Panc1 (cell line): ENCODE results near the gene GLT8D2. TPM values are rescaled to one million over a fixed set of nuclear protein-coding genes. Genes with fewer than 3 reads are reported as not detected.

Source experiments
- ATAC-seq: fragments of 200-7000 bp; cut with Tn5 transposase; 2 replicates; pipeline ENCODE4 v1.9.1; 2020; ENCODE audit warnings: mild to moderate bottlenecking, moderate library complexity
- BruUV-seq: library from RNA; stranded (reverse); fragments of 400-500 nt; replicated peaks from 2 replicates; lab custom pipeline; 2021; lab: Mats Ljungman, UMichigan
- CTCF ChIA-PET: fragments of 300-600 bp; sonication (Branson Sonifier 250); formaldehyde crosslinking; loops from one replicate; lab custom pipeline; 2022; ENCODE audit warnings: antibody characterized with exemption; lab: Charles Lee
- POLR2A ChIA-PET: fragments of 300-600 bp; sonication (Branson Sonifier 250); formaldehyde crosslinking; loops from one replicate; lab custom pipeline; 2022; ENCODE audit warnings: antibody characterized with exemption; lab: Charles Lee
- DNase-seq: peaks from one replicate; pipeline ENCODE4 v3.0.0-alpha.2; 2010; ENCODE audit warnings: low read depth, low spot score
- H3K27ac ChIP-seq: 2 replicates; pipeline ENCODE4 v1.5.1; 2011; ENCODE audit warnings: mild to moderate bottlenecking, low read length, inconsistent platforms
- H3K27me3 ChIP-seq: fragments of 200-500 bp; sonication (Bioruptor generic); 2 replicates; pipeline ENCODE4 v1.6.0; 2014; ENCODE audit warnings: low read length, inconsistent platforms; ENCODE audit not compliant: control insufficient read depth, insufficient read depth
- H3K36me3 ChIP-seq: fragments of 200-500 bp; sonication (Bioruptor generic); 2 replicates; pipeline ENCODE4 v1.5.1; 2014; ENCODE audit warnings: inconsistent platforms, mild to moderate bottlenecking, low read length, moderate library complexity; ENCODE audit not compliant: control insufficient read depth, insufficient read depth
- H3K4me1 ChIP-seq: 2 replicates; pipeline ENCODE4 v1.5.1; 2011; ENCODE audit warnings: inconsistent platforms, mild to moderate bottlenecking, low read length, moderate library complexity; ENCODE audit not compliant: control insufficient read depth, insufficient read depth
- H3K4me3 ChIP-seq, 2 experiments: 2 replicates each; pipeline ENCODE4 v1.5.1; 2011 to 2012; ENCODE audit warnings: low read depth in 2 of 2, low read length in 2 of 2, mild to moderate bottlenecking in 2 of 2, inconsistent platforms in 1 of 2, moderate library complexity in 1 of 2
- H3K9me3 ChIP-seq: fragments of 200-500 bp; sonication (Bioruptor generic); 2 replicates; pipeline ENCODE4 v1.5.1; 2014; ENCODE audit warnings: low read depth, mild to moderate bottlenecking, inconsistent platforms, low read length, moderate library complexity; ENCODE audit not compliant: control insufficient read depth, insufficient read depth
- CTCF ChIP-seq: fragments of 450-650 bp; IDR thresholded peaks from 2 replicates; pipeline ENCODE4 v1.5.1; 2017; ENCODE audit warnings: mild to moderate bottlenecking
- POLR2AphosphoS5 ChIP-seq: IDR thresholded peaks from 2 replicates; pipeline ENCODE4 v1.6.1; 2012; ENCODE audit warnings: mild to moderate bottlenecking, low read depth, low read length, moderate library complexity
- REST ChIP-seq, 2 experiments: IDR thresholded peaks; 2 replicates each; pipeline ENCODE4 v1.6.1; 2011 to 2012; ENCODE audit warnings: low read depth in 2 of 2, control low read depth in 1 of 2, low read length in 1 of 2, mild to moderate bottlenecking in 1 of 2, moderate library complexity in 1 of 2; ENCODE audit not compliant: insufficient read depth in 1 of 2
- SIN3A ChIP-seq: IDR thresholded peaks from 2 replicates; pipeline ENCODE4 v1.6.1; 2012; ENCODE audit warnings: low read depth, mild to moderate bottlenecking, low read length, moderate library complexity, borderline replicate concordance; ENCODE audit not compliant: insufficient read depth
- TCF7L2 ChIP-seq: IDR thresholded peaks from 2 replicates; pipeline ENCODE4 v1.6.1; 2011; ENCODE audit warnings: mild to moderate bottlenecking, low read depth, low read length, inconsistent platforms
- in situ Hi-C: cut with HindIII; loops from 2 replicates; pipeline ENCODE4 v1.10.0; 2016; ENCODE audit warnings: low sequenced_read_pairs, low pct_unique_long_range_greater_than_20kb
- intact Hi-C: fragments of 100-400 bp; cut with micrococcal nuclease; formaldehyde crosslinking; loops from one replicate; pipeline ENCODE4 v1.10.0; 2022; ENCODE audit not compliant: unreplicated experiment
- total RNA-seq: library from RNA; stranded (reverse); gene quantifications from one replicate; pipeline ENCODE4 v1.2.1, GENCODE V29; 2021; ENCODE audit not compliant: unreplicated experiment

Gene GLT8D2
- total RNA-seq, 1 experiment from 2014 or later: 0.54 TPM

- TF ChIP-seq TCF7L2 (no peak), POLR2AphosphoS5 (no peak), REST (IDR thresholded peaks at IDR 0.05; ENCODE audit: insufficient read depth in 1 of 2, low read depth in 2 of 2, low read length in 1 of 2) (no peak)
- in situ Hi-C loops: no loop called here
- POLR2A ChIA-PET: no interaction called here
- intact Hi-C loops: no loop called here
- H3K9me3 ChIP-seq: no peaks in the 10 kb centered on the region
- CTCF ChIA-PET: no interaction called here
- peak overlapping the region; percentile 87 for H3K27ac ChIP-seq
- H3K4me3 ChIP-seq: peak overlapping the region; percentile 93 to 94
- H3K4me1 ChIP-seq: peaks cover 26% of the 10 kb centered on the region
- no peaks in the 10 kb centered on the region for H3K27me3 ChIP-seq
- ATAC-seq (peak; percentile 32), DNase-seq (no peak)
- H3K36me3 ChIP-seq: peaks cover 7% of the 10 kb centered on the region
- BruUV-seq: no TSS peak
Observed at GRCh38 chr12:104064842-104065427, 14.9 kb upstream of the GLT8D2 start.

GRCh38 chr12:104064031-104064841 is 14.2 kb upstream of the GLT8D2 start, which contains the start of gene HCFC2:
TSS of gene HCFC2 (plus strand) at chr12:104064531. CDS start at chr12:104064561, 30 bp downstream.
- intact Hi-C loops (no loop called here), in situ Hi-C loops (no loop called here)
- H3K4me1 ChIP-seq: peaks cover 26% of the 10 kb centered on the region
- peak; percentile 24 for DNase-seq
- CTCF ChIA-PET: no interaction called here
- POLR2A ChIA-PET: interaction anchor here (0.7 kb wide), 1 partner anchor 74 kb away, joined by 14 read pairs; no protein-coding TSS in a partner anchor
- H3K9me3 ChIP-seq: no peaks in the 10 kb centered on the region
- H3K27ac ChIP-seq: peak within 1 kb of the TSS; percentile 87
- BruUV-seq: no TSS peak
- no peaks in the 10 kb centered on the region for H3K27me3 ChIP-seq
- peak; percentile 97 for ATAC-seq
- TF ChIP-seq CTCF (no peak), POLR2AphosphoS5 (peak; percentile 57), SIN3A (peak; percentile 99)
- H3K4me3 ChIP-seq: peak within 1 kb of the TSS; percentile 93 to 94
- H3K36me3 ChIP-seq: peaks cover 7% of the 10 kb centered on the region

GRCh38 chr12:104063712-104064030 is 13.7 kb upstream of the GLT8D2 start:
- in situ Hi-C loops: no loop called here
- Histone ChIP-seq H3K4me3 (peak overlapping the region; percentile 93 to 94), H3K36me3 (peaks cover 7% of the 10 kb centered on the region), H3K4me1 (peaks cover 23% of the 10 kb centered on the region), H3K27ac (peak overlapping the region; percentile 87), H3K27me3 (no peaks in the 10 kb centered on the region), H3K9me3 (no peaks in the 10 kb centered on the region)
- CTCF ChIA-PET: no interaction called here
- no peak for TF ChIP-seq CTCF
- no peak for TF ChIP-seq TCF7L2
- TF ChIP-seq REST (IDR thresholded peaks at IDR 0.05; ENCODE audit: insufficient read depth in 1 of 2, low read depth in 2 of 2, low read length in 1 of 2): no peak
- no peak for TF ChIP-seq SIN3A
- no peak for TF ChIP-seq POLR2AphosphoS5
- ATAC-seq (peak; percentile 60), DNase-seq (no peak)
- POLR2A ChIA-PET: interaction anchor here (0.7 kb wide), 1 partner anchor 73 kb away, joined by 14 read pairs; no protein-coding TSS in a partner anchor
- intact Hi-C loops: no loop called here
- BruUV-seq: no TSS peak
